ENCODE data around the gene AGAP1. TPM values are rescaled to one million over a fixed set of nuclear protein-coding genes. Genes with fewer than 3 reads are reported as not detected.
"Not testable (repeated sequence)": the region's sequence is repeated elsewhere in the genome, so short reads cannot be mapped to it uniquely, and the experiment has no call there.

AGAP1 gene
- total and polyA plus RNA-seq, 9 donors = 5.7 to 32.2 (median 20.2) TPM

- Histone ChIP-seq H3K36me3 (no peaks in the 10 kb centered on the region), H3K4me3 (no peak overlapping the region), H3K27ac (no peak overlapping the region), H3K9me3 (no peaks in the 10 kb centered on the region), H3K4me1 (ENCODE audit: insufficient read depth) (no peaks in the 10 kb centered on the region), H3K27me3 (no peaks in the 10 kb centered on the region)
- intact Hi-C loops (cut with DNase I) = no loop called here
- TF ChIP-seq CTCF (IDR thresholded peaks at IDR 0.05) (no peak), EP300 (IDR thresholded peaks at IDR 0.05) (no peak)
- no peak for DNase-seq
- 55 to 73% (median 62%) methylated on average over 19 of the region's 19 CpGs for WGBS, 3 donors
Measured at GRCh38 chr2:236136538-236136937, 642.7 kb downstream of the AGAP1 start.

GRCh38 chr2:236137066-236137465 lies 643.2 kb downstream of the AGAP1 start:
- Histone ChIP-seq H3K4me1 (ENCODE audit: insufficient read depth) (no peaks in the 10 kb centered on the region), H3K27ac (no peak overlapping the region), H3K4me3 (no peak overlapping the region), H3K36me3 (no peaks in the 10 kb centered on the region), H3K27me3 (no peaks in the 10 kb centered on the region), H3K9me3 (no peaks in the 10 kb centered on the region)
- TF ChIP-seq EP300 (IDR thresholded peaks at IDR 0.05) (no peak), CTCF (IDR thresholded peaks at IDR 0.05) (no peak), POLR2A (IDR thresholded peaks at IDR 0.05) (no peak)
- intact Hi-C loops (cut with DNase I) = no loop called here
- no peak for DNase-seq
- WGBS, 3 donors = 92 to 94% (median 93%) methylated on average over 10 of the region's 10 CpGs

GRCh38 chr2:236141616-236142015 lies 647.8 kb downstream of the AGAP1 start:
- H3K36me3 ChIP-seq; H3K9me3 ChIP-seq; H3K4me3 ChIP-seq; H3K27me3 ChIP-seq; H3K4me1 ChIP-seq (ENCODE audit: insufficient read depth); intact Hi-C loops (cut with DNase I); DNase-seq; H3K27ac ChIP-seq: not testable (repeated sequence)
- 82 to 86% (median 84%) methylated on average over 11 of the region's 11 CpGs for WGBS, 3 donors

- H3K4me1 ChIP-seq (ENCODE audit: insufficient read depth) = no peaks in the 10 kb centered on the region
- 87 to 95% (median 94%) methylated on average over 10 of the region's 10 CpGs for WGBS, 3 donors
- intact Hi-C loops (cut with DNase I) = no loop called here
- H3K36me3 ChIP-seq = no peaks in the 10 kb centered on the region
- H3K27me3 ChIP-seq = no peaks in the 10 kb centered on the region
- H3K9me3 ChIP-seq = no peaks in the 10 kb centered on the region
- H3K27ac ChIP-seq = no peak overlapping the region
- no peak for DNase-seq
- H3K4me3 ChIP-seq = no peak overlapping the region
- no peak for TF ChIP-seq POLR2A (IDR thresholded peaks at IDR 0.05)
- TF ChIP-seq EP300 (IDR thresholded peaks at IDR 0.05) = no peak
- TF ChIP-seq CTCF (IDR thresholded peaks at IDR 0.05) = no peak
Measured at GRCh38 chr2:236143811-236144210, 650.0 kb downstream of the AGAP1 start.

GRCh38 chr2:236146436-236146835 lies 652.6 kb downstream of the AGAP1 start:
- intact Hi-C loops (cut with DNase I) = no loop called here
- 93 to 94% (median 93%) methylated on average over 7 of the region's 7 CpGs for WGBS, 3 donors
- no peak for DNase-seq
- H3K4me1 ChIP-seq (ENCODE audit: insufficient read depth) = no peaks in the 10 kb centered on the region
- no peak overlapping the region for H3K4me3 ChIP-seq
- TF ChIP-seq CTCF (IDR thresholded peaks at IDR 0.05) (no peak), EP300 (IDR thresholded peaks at IDR 0.05) (no peak), POLR2A (IDR thresholded peaks at IDR 0.05) (no peak)
- H3K9me3 ChIP-seq = no peaks in the 10 kb centered on the region
- H3K27ac ChIP-seq = no peak overlapping the region
- no peaks in the 10 kb centered on the region for H3K36me3 ChIP-seq
- no peaks in the 10 kb centered on the region for H3K27me3 ChIP-seq
